ENCODE data around the gene RBM6. TPM values are rescaled to one million over a fixed set of nuclear protein-coding genes. Genes with fewer than 3 reads are reported as not detected.
A peak's percentile ranks its signal among the peaks of the same experiment; 100 is the strongest.

RBM6 gene
- total and polyA plus RNA-seq, 2 experiments from 2014 or later = 62.7 to 121 TPM

DNA sequence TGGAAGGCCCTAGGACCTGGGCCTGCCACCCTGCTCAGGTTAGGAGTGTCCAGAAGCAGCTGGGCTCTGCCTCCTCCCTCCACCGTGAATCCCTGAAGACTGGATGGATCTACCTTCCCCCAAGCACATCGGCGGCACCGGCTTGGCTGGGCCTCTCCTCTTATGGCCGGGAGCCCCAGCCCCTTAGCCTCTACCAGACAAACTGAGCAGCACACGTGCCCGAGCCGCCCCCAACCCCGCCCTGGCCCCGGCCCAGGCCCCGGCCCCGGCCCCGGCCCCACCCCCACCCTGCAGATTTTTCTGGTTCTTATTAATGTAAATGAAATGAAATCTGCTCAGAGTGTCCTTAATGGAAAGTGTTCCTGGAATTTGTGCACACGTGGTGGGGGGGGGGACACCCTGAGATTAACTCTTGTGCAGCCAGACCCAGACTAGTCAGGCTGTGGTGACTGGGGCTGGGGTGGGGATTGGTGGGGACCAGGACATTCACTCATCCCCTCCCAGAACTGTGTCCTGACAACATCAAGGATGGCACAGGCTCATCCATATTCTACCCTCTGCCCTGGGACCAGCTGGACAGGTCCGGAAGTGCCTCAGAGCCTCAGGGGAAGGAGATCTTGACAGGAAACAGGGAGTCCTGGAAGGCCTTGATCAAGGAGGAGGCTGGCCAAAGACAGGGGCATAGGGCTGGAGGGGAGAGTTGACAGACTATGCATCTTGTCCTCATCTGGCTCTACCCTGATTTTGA is 184.3 kb downstream of the RBM6 start:
- H3K4me3 ChIP-seq = no peak overlapping the region
- H3K4me1 ChIP-seq (ENCODE audit: low read depth) = peaks cover 29% of the 10 kb centered on the region
- TF ChIP-seq, protein P1, sequence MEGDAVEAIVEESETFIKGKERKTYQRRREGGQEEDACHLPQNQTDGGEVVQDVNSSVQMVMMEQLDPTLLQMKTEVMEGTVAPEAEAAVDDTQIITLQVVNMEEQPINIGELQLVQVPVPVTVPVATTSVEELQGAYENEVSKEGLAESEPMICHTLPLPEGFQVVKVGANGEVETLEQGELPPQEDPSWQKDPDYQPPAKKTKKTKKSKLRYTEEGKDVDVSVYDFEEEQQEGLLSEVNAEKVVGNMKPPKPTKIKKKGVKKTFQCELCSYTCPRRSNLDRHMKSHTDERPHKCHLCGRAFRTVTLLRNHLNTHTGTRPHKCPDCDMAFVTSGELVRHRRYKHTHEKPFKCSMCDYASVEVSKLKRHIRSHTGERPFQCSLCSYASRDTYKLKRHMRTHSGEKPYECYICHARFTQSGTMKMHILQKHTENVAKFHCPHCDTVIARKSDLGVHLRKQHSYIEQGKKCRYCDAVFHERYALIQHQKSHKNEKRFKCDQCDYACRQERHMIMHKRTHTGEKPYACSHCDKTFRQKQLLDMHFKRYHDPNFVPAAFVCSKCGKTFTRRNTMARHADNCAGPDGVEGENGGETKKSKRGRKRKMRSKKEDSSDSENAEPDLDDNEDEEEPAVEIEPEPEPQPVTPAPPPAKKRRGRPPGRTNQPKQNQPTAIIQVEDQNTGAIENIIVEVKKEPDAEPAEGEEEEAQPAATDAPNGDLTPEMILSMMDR (IDR thresholded peaks at IDR 0.05; ENCODE audit: low read depth, low read length) = no peak
- H3K36me3 ChIP-seq = peaks cover 3% of the 10 kb centered on the region
- no peak for DNase-seq (ENCODE audit: low read depth in 1 of 2, low spot score in 1 of 2)
- no peaks in the 10 kb centered on the region for H3K9me3 ChIP-seq (ENCODE audit: low read depth)
- no peaks in the 10 kb centered on the region for H3K27me3 ChIP-seq
- no peak overlapping the region for H3K27ac ChIP-seq

DNA sequence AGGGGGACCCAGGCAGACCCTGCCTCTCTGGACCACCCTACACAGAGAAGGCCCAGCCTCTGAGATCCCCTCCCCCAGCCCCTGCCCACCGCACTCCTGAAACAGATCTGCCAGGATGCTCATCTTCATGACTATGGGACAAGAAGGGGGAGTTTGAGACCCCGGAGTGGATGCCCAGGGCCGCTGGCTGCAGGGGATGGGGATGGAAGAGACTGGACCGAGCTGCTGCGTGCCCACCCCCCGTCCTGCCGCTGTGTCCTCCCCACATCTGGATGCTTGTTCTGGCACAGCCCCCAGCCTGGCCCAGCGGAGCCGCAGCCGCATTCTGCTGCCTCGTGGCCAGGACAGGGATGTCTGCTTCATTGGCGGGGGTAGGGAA is 184.8 kb downstream of the RBM6 start:
- no peak overlapping the region for H3K27ac ChIP-seq

DNA sequence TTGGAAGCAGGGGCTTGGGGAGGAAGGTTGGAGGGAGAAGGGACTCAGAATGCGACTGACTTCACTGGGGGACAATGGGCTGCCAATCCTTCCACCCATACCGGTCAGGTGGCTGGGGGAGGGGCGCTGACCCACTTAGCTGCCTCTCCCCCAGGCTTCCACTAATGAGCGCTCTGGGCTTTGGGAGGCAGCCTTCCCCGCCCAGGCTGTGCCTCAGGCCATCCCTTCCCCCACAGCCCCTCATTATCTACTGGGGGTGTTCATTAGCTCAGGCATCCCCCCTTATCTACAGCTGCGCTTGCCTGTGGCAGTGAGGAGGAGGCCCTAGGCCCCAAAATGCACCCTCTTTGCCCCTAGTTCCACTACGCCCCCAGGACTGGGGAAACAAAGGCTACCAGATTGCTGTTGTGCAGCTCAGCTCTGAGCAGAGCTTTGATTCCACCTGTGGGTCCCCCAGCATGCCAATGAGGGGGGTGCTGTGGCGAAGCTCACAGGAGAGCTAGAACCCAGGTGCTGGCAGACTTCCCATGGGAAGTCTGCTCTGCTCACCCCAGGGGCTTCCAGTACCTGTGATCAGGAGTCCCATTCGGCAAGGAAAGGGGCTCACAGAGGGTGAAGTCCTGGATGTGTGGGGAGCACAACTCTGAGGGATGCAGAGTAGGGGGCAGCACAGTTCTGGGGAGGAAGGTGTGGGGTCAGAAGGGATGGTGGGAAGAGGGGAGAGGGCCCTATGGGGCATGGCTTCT is 185.8 kb downstream of the RBM6 start:
- no peak overlapping the region for H3K4me3 ChIP-seq
- DNase-seq (ENCODE audit: low read depth in 1 of 2, low spot score in 1 of 2) = no peak
- no peaks in the 10 kb centered on the region for H3K36me3 ChIP-seq
- TF ChIP-seq, protein P1 (IDR thresholded peaks at IDR 0.05; ENCODE audit: low read depth, low read length) = no peak
- no peak overlapping the region for H3K27ac ChIP-seq
- no peaks in the 10 kb centered on the region for H3K27me3 ChIP-seq
- no peaks in the 10 kb centered on the region for H3K9me3 ChIP-seq (ENCODE audit: low read depth)
- peaks cover 29% of the 10 kb centered on the region for H3K4me1 ChIP-seq (ENCODE audit: low read depth)

More for the DNA sequence above, 184.8 kb downstream of the RBM6 start:
- H3K4me3 ChIP-seq = no peak overlapping the region
- H3K27me3 ChIP-seq = no peaks in the 10 kb centered on the region
- H3K4me1 ChIP-seq (ENCODE audit: low read depth) = peaks cover 29% of the 10 kb centered on the region
- H3K9me3 ChIP-seq (ENCODE audit: low read depth) = no peaks in the 10 kb centered on the region
- H3K36me3 ChIP-seq = no peaks in the 10 kb centered on the region
- TF ChIP-seq, protein P1 (IDR thresholded peaks at IDR 0.05; ENCODE audit: low read depth, low read length) = no peak
- peak in 1 of 2 donors; percentile 35 for DNase-seq (ENCODE audit: low read depth in 1 of 2, low spot score in 1 of 2)

DNA sequence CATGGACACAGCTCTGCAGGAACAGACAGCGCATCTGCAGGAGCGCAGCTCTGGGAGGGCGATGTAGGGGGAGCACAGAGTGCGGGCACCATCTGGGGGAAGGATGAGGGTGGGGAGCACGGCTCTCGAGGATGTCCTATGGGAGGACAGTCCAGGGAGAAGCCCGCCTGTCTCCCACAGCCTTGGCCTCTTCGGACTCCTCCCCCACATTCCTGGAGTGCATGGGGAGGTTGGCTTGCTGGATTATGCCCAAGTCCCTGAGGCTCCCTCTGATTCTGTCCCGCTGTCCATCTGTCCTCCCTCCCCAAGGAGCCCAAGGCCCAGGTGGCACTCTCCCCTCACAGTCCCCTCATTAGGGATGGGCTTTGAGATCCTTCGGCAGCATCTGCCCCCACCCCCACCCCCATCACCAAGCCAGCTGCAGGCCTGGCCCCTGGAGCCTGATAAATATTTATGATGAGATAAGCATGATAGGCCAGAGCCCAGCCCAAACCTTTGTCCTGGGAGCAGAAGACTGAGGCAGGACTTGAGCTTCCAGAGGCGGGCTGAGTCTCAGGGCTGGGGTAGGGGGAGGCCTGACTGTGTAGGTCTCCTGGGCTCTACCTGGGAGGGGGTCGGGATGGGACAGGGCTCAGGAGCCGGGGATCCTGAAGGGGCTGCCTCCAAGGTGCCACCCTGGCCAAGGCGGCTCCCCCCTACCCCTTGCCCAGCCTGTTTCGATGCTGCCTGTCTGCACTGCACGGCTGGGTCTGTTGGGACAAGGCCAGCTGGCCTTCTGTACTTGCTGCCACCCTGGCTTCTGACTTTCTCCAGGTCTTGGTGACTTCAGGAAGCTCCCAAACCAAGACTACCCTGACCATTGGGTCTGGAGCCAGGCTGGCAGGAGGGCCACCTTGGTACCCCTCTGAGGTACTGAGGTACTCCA is 186.6 kb downstream of the RBM6 start:
- Histone ChIP-seq H3K4me3 (no peak overlapping the region), H3K9me3 (ENCODE audit: low read depth) (no peaks in the 10 kb centered on the region), H3K36me3 (no peaks in the 10 kb centered on the region), H3K27me3 (no peaks in the 10 kb centered on the region), H3K27ac (no peak overlapping the region), H3K4me1 (ENCODE audit: low read depth) (peaks cover 29% of the 10 kb centered on the region)
- peak; percentile 52 to 75 for DNase-seq (ENCODE audit: low read depth in 1 of 2, low spot score in 1 of 2)
- TF ChIP-seq, protein P1 (IDR thresholded peaks at IDR 0.05; ENCODE audit: low read depth, low read length) = no peak

Other genes with a start within 250 kb of the RBM6 start
- 2.3 and 5.2 TPM in 2 replicates for gene AMIGO3, start 220.5 kb upstream of the RBM6 start, total RNA-seq
- 0.46 and 2.6 TPM in 2 replicates for gene AMIGO3, start 220.5 kb upstream of the RBM6 start, polyA plus RNA-seq
- 27.6 and 41.3 TPM in 2 replicates for gene GMPPB, start 216.2 kb upstream of the RBM6 start, total RNA-seq
- 23.9 and 29.3 TPM in 2 replicates for gene GMPPB, start 216.2 kb upstream of the RBM6 start, polyA plus RNA-seq
- gene IP6K1, start 153.6 kb upstream of the RBM6 start, total RNA-seq = 40.3 and 44.4 TPM in 2 replicates
- gene IP6K1, start 153.6 kb upstream of the RBM6 start, polyA plus RNA-seq = 24.4 and 30.1 TPM in 2 replicates
- not detected in 2 replicates for gene CDHR4, start 140.3 kb upstream of the RBM6 start, total RNA-seq
- 0.27 TPM in 1 of 2 replicates, not detected in the other for gene CDHR4, start 140.3 kb upstream of the RBM6 start, polyA plus RNA-seq
- gene INKA1, start 136.9 kb upstream of the RBM6 start, total RNA-seq = 4.3 and 5.9 TPM in 2 replicates
- gene INKA1, start 136.9 kb upstream of the RBM6 start, polyA plus RNA-seq = 4.4 and 6.6 TPM in 2 replicates
- 1.5 and 5.4 TPM in 2 replicates for gene UBA7, start 126.2 kb upstream of the RBM6 start, total RNA-seq
- gene UBA7, start 126.2 kb upstream of the RBM6 start, polyA plus RNA-seq = 1.8 and 4.4 TPM in 2 replicates
- gene TRAIP, start 83.6 kb upstream of the RBM6 start, total RNA-seq = 6.6 and 13.3 TPM in 2 replicates
- gene TRAIP, start 83.6 kb upstream of the RBM6 start, polyA plus RNA-seq = 6.7 and 9.5 TPM in 2 replicates
- gene CAMKV, start 70.2 kb upstream of the RBM6 start, total RNA-seq = 0.09 and 0.32 TPM in 2 replicates
- 0.34 TPM in 1 of 2 replicates, not detected in the other for gene CAMKV, start 70.2 kb upstream of the RBM6 start, polyA plus RNA-seq
- 0.49 and 2.2 TPM in 2 replicates for gene MST1R, start 36.3 kb upstream of the RBM6 start, total RNA-seq
- gene MST1R, start 36.3 kb upstream of the RBM6 start, polyA plus RNA-seq = 2.1 and 3.4 TPM in 2 replicates
- gene MON1A, start 10.3 kb upstream of the RBM6 start, total RNA-seq = 12.8 TPM in 2 replicates
- 13.3 and 19.7 TPM in 2 replicates for gene MON1A, start 10.3 kb upstream of the RBM6 start, polyA plus RNA-seq
- 189 and 439 TPM in 2 replicates for gene RBM5, start 148.8 kb downstream of the RBM6 start, total RNA-seq
- 130 and 172 TPM in 2 replicates for gene RBM5, start 148.8 kb downstream of the RBM6 start, polyA plus RNA-seq
- 21.0 and 27.6 TPM in 2 replicates for gene SEMA3F, start 215.2 kb downstream of the RBM6 start, total RNA-seq
- gene SEMA3F, start 215.2 kb downstream of the RBM6 start, polyA plus RNA-seq = 20.0 and 21.8 TPM in 2 replicates

Data from cardiac muscle cell (in vitro differentiated cells and primary cell).